ENCODE measurements around the gene KANK2. TPM values are rescaled to one million over a fixed set of nuclear protein-coding genes. Genes with fewer than 3 reads are reported as not detected.

KANK2 gene
- total RNA-seq, 1 donor: 1.4 TPM

DNA sequence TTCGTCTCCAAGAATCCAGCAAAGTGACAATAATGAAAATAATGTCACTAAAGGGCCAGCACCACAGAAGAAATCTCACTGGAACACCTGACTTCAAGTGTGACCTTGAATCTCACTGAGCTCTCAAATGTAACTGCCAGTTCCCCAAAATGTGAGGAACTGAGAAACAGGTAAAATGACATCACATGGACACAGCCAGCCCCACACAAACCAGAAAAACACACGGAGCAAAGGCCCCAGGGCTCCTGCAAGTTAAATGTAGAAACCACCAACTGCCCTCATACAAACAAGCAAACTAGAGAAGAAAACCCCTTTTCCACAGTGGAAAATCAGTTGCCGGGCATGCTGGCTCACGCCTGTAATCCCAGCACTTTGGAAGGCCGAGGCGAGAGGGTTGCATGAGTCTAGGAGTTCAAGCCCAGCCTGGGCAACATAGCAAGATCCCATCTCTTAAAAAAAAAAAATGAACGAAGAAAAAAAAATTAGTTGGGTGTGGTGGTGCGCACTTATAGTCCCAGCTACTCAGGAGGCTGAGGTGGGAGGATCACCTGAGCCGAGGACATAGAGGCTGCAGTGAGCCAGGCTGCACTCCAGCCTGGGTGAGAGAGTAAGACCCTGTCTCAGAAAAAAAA is 8.7 kb upstream of the KANK2 start:
- no peaks in the 10 kb centered on the region for H3K4me1 ChIP-seq (ENCODE audit: insufficient read depth, low read length)
- no peaks in the 10 kb centered on the region for H3K9me3 ChIP-seq (ENCODE audit: low read depth, low read length)
- H3K4me3 ChIP-seq (ENCODE audit: low read length): no peak overlapping the region
- H3K27me3 ChIP-seq (ENCODE audit: insufficient read depth, low read length): no peaks in the 10 kb centered on the region

DNA sequence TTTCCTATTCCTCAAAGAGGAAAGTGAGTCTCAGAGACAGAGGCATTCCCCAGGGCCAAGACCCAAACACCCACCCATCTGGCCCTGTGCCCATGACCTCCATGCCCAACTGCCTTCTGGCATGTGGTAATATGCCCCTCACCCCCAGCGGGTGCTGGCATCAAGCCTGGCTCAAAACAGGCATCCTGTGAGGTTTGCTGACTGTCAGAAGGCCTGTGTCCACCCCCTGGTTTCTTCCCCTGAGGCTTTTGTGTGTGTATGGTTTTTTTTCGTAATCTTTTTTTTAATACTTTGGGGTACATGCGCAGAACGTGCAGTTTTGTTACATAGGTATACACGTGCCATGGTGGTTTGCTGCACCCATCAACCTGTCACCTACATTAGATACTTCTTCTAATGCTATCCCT is 7.6 kb upstream of the KANK2 start:
- Histone ChIP-seq H3K4me3 (ENCODE audit: low read length) (no peak overlapping the region), H3K4me1 (ENCODE audit: insufficient read depth, low read length) (no peaks in the 10 kb centered on the region), H3K9me3 (ENCODE audit: low read depth, low read length) (no peaks in the 10 kb centered on the region), H3K27me3 (ENCODE audit: insufficient read depth, low read length) (no peaks in the 10 kb centered on the region)

DNA sequence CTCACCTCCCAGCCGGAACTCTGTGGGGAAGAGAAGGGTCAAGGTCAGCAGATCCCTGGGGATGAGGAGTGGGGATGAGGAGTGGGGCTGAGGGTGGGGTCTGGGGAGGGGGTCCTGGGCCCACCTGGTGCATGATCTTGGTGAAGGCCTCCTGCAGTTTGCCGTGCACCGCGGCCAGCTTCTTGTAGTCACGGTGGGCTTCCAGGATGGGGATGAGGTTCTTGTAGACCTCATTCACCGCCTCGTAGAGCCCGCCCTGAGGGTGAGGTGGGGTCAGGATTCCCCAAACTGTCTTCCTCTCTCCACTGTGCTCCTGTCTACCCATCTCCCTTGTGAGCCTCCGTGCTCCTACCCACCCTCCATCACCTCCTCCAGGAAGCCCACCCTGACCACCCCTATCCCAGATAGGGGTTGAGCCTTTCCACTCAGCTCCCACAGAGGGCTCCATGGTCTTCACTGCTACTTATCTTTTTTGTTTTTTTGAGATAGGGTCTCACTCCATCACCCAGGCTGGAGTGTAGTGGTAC is 6.8 kb upstream of the KANK2 start:
- H3K27me3 ChIP-seq (ENCODE audit: insufficient read depth, low read length): no peaks in the 10 kb centered on the region
- no peaks in the 10 kb centered on the region for H3K4me1 ChIP-seq (ENCODE audit: insufficient read depth, low read length)
- H3K9me3 ChIP-seq (ENCODE audit: low read depth, low read length): no peaks in the 10 kb centered on the region
- no peak overlapping the region for H3K4me3 ChIP-seq (ENCODE audit: low read length)

DNA sequence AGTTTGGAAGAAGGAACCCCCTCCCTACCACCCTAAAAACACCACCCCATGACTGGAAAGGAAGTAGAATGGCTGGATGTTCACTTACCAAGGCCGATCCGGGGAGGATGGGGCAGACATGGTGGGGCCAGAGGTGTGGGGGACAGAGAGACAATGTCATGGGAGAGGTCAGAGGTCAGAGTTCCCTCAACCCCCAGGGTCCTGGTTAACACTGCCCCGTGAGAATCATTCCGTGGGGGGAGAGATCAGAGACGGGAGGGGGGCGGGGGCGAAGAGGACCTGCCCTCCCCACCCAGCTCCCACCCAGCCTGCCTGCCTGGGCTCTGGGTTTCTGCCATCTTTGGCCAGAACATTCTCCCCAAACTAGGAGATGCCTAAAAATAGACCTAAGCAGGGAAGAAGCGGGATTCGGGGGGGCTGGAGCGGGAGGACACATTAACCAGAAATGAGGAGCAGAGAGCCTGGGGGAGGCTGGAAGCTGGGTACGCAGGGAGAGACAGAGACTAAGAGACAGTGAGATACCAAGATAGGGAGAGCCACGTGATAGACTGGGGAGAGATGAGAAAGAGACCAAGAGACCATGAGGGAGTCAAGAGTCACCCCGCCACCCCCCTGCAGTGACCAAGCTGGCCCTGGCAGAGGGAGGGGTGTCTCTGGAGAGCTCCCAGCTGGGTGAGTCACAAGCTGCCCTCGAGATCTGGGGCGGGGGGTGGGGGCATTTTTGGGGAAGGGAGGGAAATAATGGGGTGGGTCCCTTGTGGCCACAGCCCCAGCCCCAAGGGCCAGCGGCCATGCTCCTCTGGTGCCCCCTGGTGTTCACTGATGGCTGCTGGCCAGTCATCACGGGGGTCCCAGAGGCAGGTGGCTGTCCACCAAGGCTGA is 6.1 kb upstream of the KANK2 start:
- H3K4me3 ChIP-seq (ENCODE audit: low read length): no peak overlapping the region
- H3K9me3 ChIP-seq (ENCODE audit: low read depth, low read length): no peaks in the 10 kb centered on the region
- H3K4me1 ChIP-seq (ENCODE audit: insufficient read depth, low read length): no peaks in the 10 kb centered on the region
- no peaks in the 10 kb centered on the region for H3K27me3 ChIP-seq (ENCODE audit: insufficient read depth, low read length)

DNA sequence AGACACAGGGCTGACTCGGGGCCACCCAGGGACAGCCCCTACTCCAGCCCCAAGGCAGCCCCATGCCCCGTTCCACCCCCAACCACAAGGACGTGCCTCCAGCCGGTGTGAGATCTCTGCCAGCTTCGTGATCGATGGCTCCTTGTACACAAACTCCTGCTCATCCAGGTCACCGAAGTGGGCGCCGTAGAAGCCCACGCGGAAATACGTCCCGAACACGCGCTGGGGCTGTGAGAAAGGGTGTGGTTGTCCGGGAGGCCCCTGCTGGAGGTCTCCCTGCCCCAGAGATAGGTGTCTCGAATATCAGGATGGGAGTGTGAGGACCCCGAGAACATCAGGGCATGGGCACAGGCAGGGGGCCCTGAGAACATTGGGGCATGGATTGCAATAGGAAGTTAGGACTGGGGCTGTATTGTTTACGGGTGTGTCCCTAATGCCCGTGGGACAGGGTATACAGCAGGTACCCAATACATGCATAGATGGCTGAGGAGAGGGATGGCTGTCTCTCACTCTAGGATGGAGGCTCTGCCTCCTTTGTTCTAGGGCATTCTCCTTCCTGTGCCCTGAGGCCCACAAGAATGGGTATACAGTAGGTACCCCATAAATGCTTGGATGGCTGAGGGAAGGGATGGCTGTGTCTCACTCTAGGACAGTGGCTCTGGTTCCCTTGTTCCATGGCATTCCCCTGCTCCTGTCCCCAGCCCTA is 5.3 kb upstream of the KANK2 start:
- H3K9me3 ChIP-seq (ENCODE audit: low read depth, low read length): no peaks in the 10 kb centered on the region
- H3K4me1 ChIP-seq (ENCODE audit: insufficient read depth, low read length): peaks cover 5% of the 10 kb centered on the region
- no peak overlapping the region for H3K4me3 ChIP-seq (ENCODE audit: low read length)
- no peaks in the 10 kb centered on the region for H3K27me3 ChIP-seq (ENCODE audit: insufficient read depth, low read length)

DNA sequence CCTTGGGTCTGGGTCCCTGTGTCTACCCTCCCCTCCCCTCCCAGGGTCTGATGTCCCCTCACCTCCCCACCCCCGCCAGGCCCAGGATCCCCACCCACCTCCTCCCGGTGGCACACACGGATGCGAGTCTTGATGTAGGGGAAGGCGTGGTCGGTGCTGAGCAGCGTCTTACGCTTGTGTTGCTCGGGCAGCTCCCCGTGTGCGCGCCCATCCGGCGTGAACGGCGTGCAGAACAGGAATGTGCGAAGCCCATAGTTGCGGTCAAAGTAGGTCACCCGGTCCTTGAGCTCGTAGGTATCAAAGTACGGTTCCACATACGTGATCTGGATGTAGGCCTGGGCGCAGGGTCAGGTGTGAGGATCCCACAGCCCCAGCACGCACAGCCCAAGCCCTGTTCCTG is 4.4 kb upstream of the KANK2 start:
- Histone ChIP-seq H3K9me3 (ENCODE audit: low read depth, low read length) (no peaks in the 10 kb centered on the region), H3K4me3 (ENCODE audit: low read length) (no peak overlapping the region), H3K27me3 (ENCODE audit: insufficient read depth, low read length) (no peaks in the 10 kb centered on the region), H3K4me1 (ENCODE audit: insufficient read depth, low read length) (peaks cover 9% of the 10 kb centered on the region)

DNA sequence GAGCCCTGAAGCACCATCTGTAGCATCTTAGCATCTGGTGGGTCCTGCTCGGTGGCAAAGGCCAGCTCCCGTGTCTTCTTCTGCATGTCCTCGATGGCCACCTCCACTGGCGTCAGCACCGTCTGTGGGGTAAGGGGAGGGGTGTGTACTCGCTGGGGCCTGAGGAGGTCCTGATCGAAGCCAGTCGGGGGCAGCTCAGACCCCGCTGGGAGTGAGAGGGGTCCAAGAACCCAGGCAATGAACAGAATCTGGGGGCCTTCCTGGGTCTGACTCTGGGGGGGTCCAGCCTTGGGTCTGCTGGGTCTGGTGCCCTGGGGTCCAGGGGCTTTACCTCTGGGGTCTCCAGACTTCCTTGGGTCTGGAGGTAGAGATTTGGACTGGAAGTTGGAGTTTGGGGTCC is 3.6 kb upstream of the KANK2 start:
- Histone ChIP-seq H3K4me1 (ENCODE audit: insufficient read depth, low read length) (peaks cover 14% of the 10 kb centered on the region), H3K9me3 (ENCODE audit: low read depth, low read length) (no peaks in the 10 kb centered on the region), H3K4me3 (ENCODE audit: low read length) (no peak overlapping the region), H3K27me3 (ENCODE audit: insufficient read depth, low read length) (peaks cover 2% of the 10 kb centered on the region)

DNA sequence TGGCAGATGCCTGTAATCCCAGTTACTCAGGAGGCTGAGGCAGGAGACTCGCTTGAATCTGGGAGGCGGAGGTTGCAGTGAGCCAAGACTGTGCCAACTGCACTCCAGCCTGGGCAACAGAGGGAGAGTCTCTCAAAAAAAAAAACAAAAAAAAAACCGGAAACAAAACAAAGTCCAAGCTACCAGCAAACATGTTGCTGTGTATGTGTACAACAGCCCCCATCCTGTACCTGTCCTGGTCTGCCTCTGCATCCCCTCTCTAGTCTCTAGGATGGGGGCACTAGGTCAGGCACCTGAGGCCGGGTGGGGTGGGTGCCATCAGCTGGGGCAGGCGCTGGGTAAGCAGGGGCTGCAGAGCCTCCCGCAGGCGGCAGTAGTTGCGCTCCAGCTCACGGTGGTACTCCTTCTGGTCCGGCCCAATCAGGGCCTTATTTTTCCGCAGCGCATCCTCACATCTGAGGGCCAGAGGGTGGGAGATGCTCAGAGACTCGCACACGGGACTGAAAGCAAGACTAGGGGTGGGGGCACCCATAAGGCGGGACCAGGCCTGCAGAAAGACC is 2.8 kb upstream of the KANK2 start:
- Histone ChIP-seq H3K27me3 (ENCODE audit: insufficient read depth, low read length) (peaks cover 2% of the 10 kb centered on the region), H3K9me3 (ENCODE audit: low read depth, low read length) (no peaks in the 10 kb centered on the region), H3K4me1 (ENCODE audit: insufficient read depth, low read length) (peaks cover 17% of the 10 kb centered on the region), H3K4me3 (ENCODE audit: low read length) (no peak overlapping the region)

DNA sequence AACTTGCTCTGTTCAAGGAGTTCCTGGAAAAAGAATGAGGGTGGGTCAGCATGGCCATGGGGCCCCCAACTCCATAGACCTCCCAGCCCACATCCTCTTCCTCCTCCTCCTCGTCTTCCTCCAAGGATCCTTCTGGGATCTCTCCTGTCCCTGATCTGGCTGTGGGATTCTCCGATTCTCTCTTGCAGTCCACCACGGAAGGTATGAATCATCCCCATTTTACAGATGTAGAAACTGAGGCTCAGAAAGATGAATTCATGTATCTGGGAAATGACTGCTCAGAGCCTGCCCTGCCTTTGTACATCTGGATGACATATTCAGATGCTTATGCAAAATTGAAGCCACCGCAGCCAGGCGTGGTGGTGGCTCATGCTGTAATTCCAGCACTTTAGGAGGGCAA is 2.2 kb upstream of the KANK2 start:
- Histone ChIP-seq H3K4me3 (ENCODE audit: low read length) (no peak overlapping the region), H3K4me1 (ENCODE audit: insufficient read depth, low read length) (peaks cover 21% of the 10 kb centered on the region), H3K9me3 (ENCODE audit: low read depth, low read length) (no peaks in the 10 kb centered on the region), H3K27me3 (ENCODE audit: insufficient read depth, low read length) (peaks cover 2% of the 10 kb centered on the region)

DNA sequence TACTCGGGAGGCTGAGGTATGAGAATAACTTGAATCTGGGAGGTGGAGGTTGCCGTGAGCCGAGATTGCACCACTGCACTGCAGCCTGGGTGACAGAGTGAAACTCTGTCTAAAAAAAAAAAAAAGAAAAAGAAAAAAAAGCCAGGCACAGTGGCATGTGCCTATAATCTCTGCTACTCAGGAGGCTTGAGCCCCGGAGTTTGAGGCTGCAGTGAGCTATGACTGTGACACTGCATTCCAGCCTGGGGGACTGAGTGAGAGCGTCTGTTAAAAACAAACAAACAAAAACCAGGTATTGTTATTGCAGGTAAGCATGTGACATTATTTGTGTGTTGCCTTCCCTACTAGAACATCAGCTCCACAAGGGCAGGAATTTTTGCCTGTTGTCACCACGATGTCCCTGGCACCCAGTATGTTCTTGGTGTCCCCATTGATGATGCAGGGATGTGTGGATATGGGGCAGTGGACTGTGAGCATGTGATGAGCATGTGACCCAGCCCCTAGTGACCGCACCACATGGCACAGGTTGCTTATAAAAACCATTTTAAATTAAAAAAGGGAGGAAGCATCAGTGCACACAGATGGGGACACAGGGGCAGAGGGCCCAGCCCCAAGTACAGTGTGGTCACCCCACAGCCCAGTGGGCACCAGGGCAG is 1.6 kb upstream of the KANK2 start:
- Histone ChIP-seq H3K4me3 (ENCODE audit: low read length) (no peak overlapping the region), H3K27me3 (ENCODE audit: insufficient read depth, low read length) (peaks cover 2% of the 10 kb centered on the region), H3K4me1 (ENCODE audit: insufficient read depth, low read length) (peaks cover 21% of the 10 kb centered on the region), H3K9me3 (ENCODE audit: low read depth, low read length) (no peaks in the 10 kb centered on the region)

DNA sequence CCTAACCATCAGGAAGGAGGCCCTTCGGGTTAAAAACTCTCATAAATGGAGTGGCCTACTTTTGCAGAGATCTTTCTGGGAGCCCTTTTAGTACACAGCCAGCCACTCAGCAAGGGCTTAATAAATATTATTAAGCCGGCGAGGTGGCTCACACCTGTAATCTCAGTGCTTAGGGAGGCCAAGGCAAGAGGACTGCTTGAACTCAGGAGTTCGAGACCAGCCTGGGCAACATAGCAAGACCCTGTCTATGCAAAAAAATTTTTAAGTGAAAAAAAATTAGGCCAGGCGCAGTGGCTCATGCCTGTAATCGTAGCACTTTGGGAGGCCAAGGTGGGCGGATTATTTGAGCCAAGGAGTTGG is 810 bp upstream of the KANK2 start:
- no peak overlapping the region for H3K4me3 ChIP-seq (ENCODE audit: low read length)

DNA sequence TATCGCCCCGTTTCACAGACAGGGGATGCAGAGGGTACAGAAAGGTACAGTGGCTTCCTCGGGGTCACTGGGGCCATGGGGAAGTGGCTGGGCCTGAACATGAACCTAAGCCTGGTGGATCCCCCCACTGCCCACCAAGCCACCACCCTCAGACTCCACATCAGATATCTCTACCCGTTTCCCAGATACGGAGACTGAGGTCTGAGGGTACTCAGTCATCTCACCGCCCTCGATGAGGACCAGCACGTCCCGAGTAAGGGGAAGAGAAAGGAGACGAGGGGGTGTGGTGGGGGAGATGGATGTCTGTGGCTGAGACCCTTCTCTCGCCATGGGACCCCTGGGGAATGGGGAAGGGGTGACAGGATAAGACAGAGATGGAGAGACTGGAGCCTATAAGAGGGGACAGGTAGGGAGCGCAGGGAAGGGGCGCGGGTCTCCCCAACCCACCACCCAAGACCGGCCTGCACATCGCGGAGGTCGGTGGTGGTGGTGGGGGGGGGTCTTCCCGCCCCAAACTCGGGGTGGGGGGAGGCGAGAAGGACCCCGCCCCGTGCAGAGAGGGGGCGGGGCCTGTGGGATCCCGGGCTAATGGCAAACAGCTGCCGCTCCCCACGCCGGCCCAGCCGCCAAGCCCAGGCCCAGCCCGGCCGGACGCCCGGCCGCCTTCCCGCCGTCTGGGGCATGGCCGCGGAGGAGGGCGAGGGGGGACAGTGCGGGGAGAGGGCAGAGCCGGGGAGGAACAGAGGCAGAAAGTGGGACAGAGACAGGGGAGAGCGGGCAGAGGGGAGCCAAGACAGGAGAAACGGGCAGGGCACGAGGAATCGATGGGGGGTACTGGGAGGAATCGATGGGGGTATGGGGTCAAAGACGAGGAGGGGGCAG is 698 bp downstream of the KANK2 start:
- Histone ChIP-seq H3K27me3 (ENCODE audit: insufficient read depth, low read length) (peaks cover 2% of the 10 kb centered on the region), H3K9me3 (ENCODE audit: low read depth, low read length) (no peaks in the 10 kb centered on the region), H3K4me3 (ENCODE audit: low read length) (peak overlapping the region; percentile 24), H3K4me1 (ENCODE audit: insufficient read depth, low read length) (peaks cover 21% of the 10 kb centered on the region)

More for the DNA sequence above, 810 bp upstream of the KANK2 start:
- Histone ChIP-seq H3K9me3 (ENCODE audit: low read depth, low read length) (no peaks in the 10 kb centered on the region), H3K4me1 (ENCODE audit: insufficient read depth, low read length) (peaks cover 21% of the 10 kb centered on the region), H3K27me3 (ENCODE audit: insufficient read depth, low read length) (peaks cover 2% of the 10 kb centered on the region)

DNA sequence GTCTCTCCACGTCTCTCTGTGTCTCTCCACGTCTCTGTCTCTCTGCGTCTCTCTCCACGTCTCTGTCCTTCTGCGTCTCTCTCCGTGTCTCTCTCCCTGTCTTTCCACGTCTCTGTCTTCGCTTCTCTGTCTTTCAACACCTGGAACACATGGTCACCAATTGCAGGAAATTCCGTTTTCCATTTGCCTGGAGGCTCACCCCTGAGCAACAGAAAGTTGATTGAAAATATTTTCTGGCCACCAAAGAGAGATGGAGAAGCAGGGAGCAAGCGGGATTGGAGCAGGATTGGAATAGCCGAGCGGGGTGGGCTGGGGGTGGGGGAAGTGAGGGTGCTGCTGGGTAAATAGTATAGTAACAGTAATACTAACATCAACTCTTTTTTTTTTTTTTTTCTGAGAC is 1.7 kb downstream of the KANK2 start:
- peaks cover 2% of the 10 kb centered on the region for H3K27me3 ChIP-seq (ENCODE audit: insufficient read depth, low read length)

More for the DNA sequence above, 1.7 kb downstream of the KANK2 start:
- Histone ChIP-seq H3K4me3 (ENCODE audit: low read length) (no peak overlapping the region), H3K9me3 (ENCODE audit: low read depth, low read length) (no peaks in the 10 kb centered on the region), H3K4me1 (ENCODE audit: insufficient read depth, low read length) (peaks cover 21% of the 10 kb centered on the region)

All from mononuclear cell (primary cell).